GM23338 (cell line): ENCODE measurements around the gene ALOX12. TPM values are rescaled to one million over a fixed set of nuclear protein-coding genes. Genes with fewer than 3 reads are reported as not detected.

Source experiments
- ATAC-seq: fragments of 200-7000 bp; cut with Tn5 transposase; 3 replicates; pipeline ENCODE4 v1.9.1; 2020
- DNase-seq: peaks from one replicate; pipeline ENCODE4 v3.0.0-alpha.2; 2015; ENCODE audit warnings: low spot score
- H2AFZ ChIP-seq: fragments of 200-600 bp; sonication (generic); 2 replicates; pipeline ENCODE4 v1.8.0; 2016; ENCODE audit warnings: antibody characterized with exemption, mild to moderate bottlenecking, moderate library complexity
- H3F3A ChIP-seq: fragments of 200-600 bp; sonication (generic); replicated peaks from 2 replicates; pipeline ENCODE4 v1.8.0; 2017; ENCODE audit warnings: antibody characterized with exemption, mixed run types, low read depth
- H3K27ac ChIP-seq: fragments of 200-600 bp; sonication (generic); 2 replicates; pipeline ENCODE4 v1.6.1; 2016; ENCODE audit warnings: low read depth
- H3K27me3 ChIP-seq: fragments of 200-600 bp; sonication (generic); 2 replicates; pipeline ENCODE4 v1.8.0; 2016; ENCODE audit warnings: mild to moderate bottlenecking, mixed run types, moderate library complexity; ENCODE audit not compliant: insufficient read depth
- H3K36me3 ChIP-seq: fragments of 200-600 bp; sonication (generic); 2 replicates; pipeline ENCODE4 v1.8.0; 2016; ENCODE audit warnings: mild to moderate bottlenecking; ENCODE audit not compliant: insufficient read depth
- H3K4me1 ChIP-seq: fragments of 200-600 bp; sonication (generic); 2 replicates; pipeline ENCODE4 v1.8.0; 2016; ENCODE audit warnings: mild to moderate bottlenecking, moderate library complexity; ENCODE audit not compliant: insufficient read depth
- H3K4me2 ChIP-seq: fragments of 200-600 bp; sonication (generic); 2 replicates; pipeline ENCODE4 v1.7.1; 2017; ENCODE audit warnings: mixed run types
- H3K4me3 ChIP-seq: fragments of 200-600 bp; sonication (generic); 2 replicates; pipeline ENCODE4 v1.6.1; 2016; ENCODE audit warnings: mixed run types
- H3K79me2 ChIP-seq: fragments of 200-600 bp; sonication (generic); replicated peaks from 2 replicates; pipeline ENCODE4 v1.8.0; 2017; ENCODE audit warnings: mild to moderate bottlenecking; ENCODE audit not compliant: insufficient read depth
- H3K9me2 ChIP-seq: fragments of 200-600 bp; sonication (generic); 2 replicates; pipeline ENCODE4 v1.8.0; 2017; ENCODE audit not compliant: insufficient read depth
- H4K20me1 ChIP-seq: fragments of 200-600 bp; sonication (generic); replicated peaks from 2 replicates; pipeline ENCODE4 v1.8.0; 2017; ENCODE audit warnings: mild to moderate bottlenecking; ENCODE audit not compliant: insufficient read depth
- H3K27ac Mint-ChIP-seq: 2 replicates; pipeline ENCODE4 v1.8.0; 2020; ENCODE audit warnings: inconsistent platforms, mild to moderate bottlenecking, moderate library complexity, mixed read lengths
- H3K27me3 Mint-ChIP-seq: 3 replicates; pipeline ENCODE4 v1.8.0; 2022; ENCODE audit warnings: low read depth, mild to moderate bottlenecking, moderate library complexity, mixed read lengths, inconsistent platforms; ENCODE audit not compliant: insufficient read depth, poor library complexity
- H3K36me3 Mint-ChIP-seq: 3 replicates; pipeline ENCODE4 v1.8.0; 2021; ENCODE audit warnings: low read depth, mild to moderate bottlenecking, inconsistent platforms, moderate library complexity, mixed read lengths
- H3K4me1 Mint-ChIP-seq: 3 replicates; pipeline ENCODE4 v1.8.0; 2020; ENCODE audit warnings: mild to moderate bottlenecking, inconsistent platforms, mixed read lengths
- H3K4me3 Mint-ChIP-seq: 3 replicates; pipeline ENCODE4 v1.8.0; 2021; ENCODE audit warnings: moderate library complexity, mild to moderate bottlenecking, inconsistent platforms, mixed read lengths
- H3K9me3 Mint-ChIP-seq: 3 replicates; pipeline ENCODE4 v1.8.0; 2020; ENCODE audit warnings: moderate library complexity, mild to moderate bottlenecking, inconsistent platforms, mixed read lengths
- CREB1 ChIP-seq: fragments of 250-450 bp; sonication (Bioruptor Pico); IDR thresholded peaks from 2 replicates; pipeline ENCODE4 v1.5.0; 2020; ENCODE audit warnings: low read depth, mild to moderate bottlenecking, moderate library complexity
- CTCF ChIP-seq, 2 experiments: fragments of 200-600 bp in 1 of 2; sonication (generic) in 1 of 2; conservative IDR thresholded peaks; 2 replicates each; pipeline versions ENCODE4 v1.5.1 to v1.6.1; 2016 to 2017; ENCODE audit warnings: antibody characterized with exemption in 2 of 2, low read depth in 2 of 2, mild to moderate bottlenecking in 2 of 2, moderate library complexity in 1 of 2
- ETS1 ChIP-seq: IDR thresholded peaks from 2 replicates; pipeline ENCODE4 v1.6.1; 2016; ENCODE audit warnings: antibody characterized with exemption
- EZH2phosphoT487 ChIP-seq: fragments of 200-600 bp; sonication (generic); IDR thresholded peaks from one replicate; pipeline ENCODE4 v1.8.1; 2018; ENCODE audit warnings: antibody characterized with exemption; ENCODE audit not compliant: unreplicated experiment
- JUNB ChIP-seq: IDR thresholded peaks from one replicate; pipeline ENCODE4 v1.6.1; 2016; ENCODE audit warnings: antibody characterized with exemption; ENCODE audit not compliant: unreplicated experiment
- NANOG ChIP-seq: IDR thresholded peaks from 2 replicates; pipeline ENCODE4 v1.6.1; 2016; ENCODE audit warnings: antibody characterized with exemption, borderline replicate concordance
- POLR2AphosphoS5 ChIP-seq: IDR thresholded peaks from 2 replicates; pipeline ENCODE4 v1.6.1; 2016; ENCODE audit warnings: antibody characterized with exemption, low read depth
- REST ChIP-seq: IDR thresholded peaks from one replicate; pipeline ENCODE4 v1.6.1; 2018; ENCODE audit warnings: antibody characterized with exemption; ENCODE audit not compliant: unreplicated experiment
- STAT1 ChIP-seq: IDR thresholded peaks from one replicate; pipeline ENCODE4 v1.6.1; 2016; ENCODE audit warnings: antibody characterized with exemption; ENCODE audit not compliant: unreplicated experiment
- ZNF331 ChIP-seq: fragments of 250-450 bp; sonication (Bioruptor Pico); IDR thresholded peaks from 2 replicates; pipeline ENCODE4 v1.5.0; 2020; ENCODE audit warnings: low read depth, mild to moderate bottlenecking, moderate library complexity
- polyA plus RNA-seq: library from polyadenylated mRNA; unstranded; fragments of >200 nt; fragmentation: Nextera tagmentation; extraction: Ambion mirVana; gene quantifications from 2 replicates; pipeline ENCODE4 v1.2.1, GENCODE V29; 2016
- total RNA-seq: library from RNA; depleted of rRNA; stranded (reverse); fragments of >200 nt; shearing (Covaris generic); gene quantifications from 2 replicates; pipeline ENCODE4 v1.2.3, GENCODE V29; 2014

Gene ALOX12
- total and polyA plus RNA-seq, 2 experiments from 2014 or later: 1.2 to 1.8 TPM

- TF ChIP-seq EZH2phosphoT487 (no peak), ZNF331 (CRISPR knock-in tag) (no peak), ETS1 (no peak), REST (no peak), CTCF (conservative IDR thresholded peaks at IDR 0.05; ENCODE audit: low read depth in 2 of 2) (no peak), NANOG (no peak), CREB1 (no peak), POLR2AphosphoS5 (no peak)
These were observed 60.5 kb downstream of the ALOX12 start (continued) for GRCh38 chr17:7056386-7056785.

GRCh38 chr17:7058831-7059447 lies 63.1 kb downstream of the ALOX12 start:
- H3K4me3 Mint-ChIP-seq: no peak overlapping the region
- H3K79me2 ChIP-seq: no peaks in the 10 kb centered on the region
- H3K4me2 ChIP-seq: no peak overlapping the region
- peaks cover 3% of the 10 kb centered on the region for H3K27me3 Mint-ChIP-seq
- no peak for DNase-seq
- no peak for ATAC-seq
- H3K27ac ChIP-seq: no peak overlapping the region
- no peak overlapping the region for H3K27ac Mint-ChIP-seq
- no peaks in the 10 kb centered on the region for H4K20me1 ChIP-seq
- no peaks in the 10 kb centered on the region for H3K9me2 ChIP-seq
- peaks cover 6% of the 10 kb centered on the region for H3K4me1 Mint-ChIP-seq
- no peak overlapping the region for H3K4me3 ChIP-seq
- H3K4me1 ChIP-seq: no peaks in the 10 kb centered on the region
- H3K27me3 ChIP-seq: no peaks in the 10 kb centered on the region
- no peaks in the 10 kb centered on the region for H3K36me3 Mint-ChIP-seq
- no peaks in the 10 kb centered on the region for H3K9me3 Mint-ChIP-seq
- no peaks in the 10 kb centered on the region for H3F3A ChIP-seq
- no peak overlapping the region for H2AFZ ChIP-seq
- no peaks in the 10 kb centered on the region for H3K36me3 ChIP-seq
- TF ChIP-seq NANOG: no peak
- no peak for TF ChIP-seq STAT1
- no peak for TF ChIP-seq JUNB
- TF ChIP-seq EZH2phosphoT487: no peak
- no peak for TF ChIP-seq REST
- TF ChIP-seq CREB1: no peak
